ENCODE measurements around the gene TESK1.
"Not testable (repeated sequence)": the region's sequence is repeated elsewhere in the genome, so short reads cannot be mapped to it uniquely, and the experiment has no call there.

Gene TESK1

DNA sequence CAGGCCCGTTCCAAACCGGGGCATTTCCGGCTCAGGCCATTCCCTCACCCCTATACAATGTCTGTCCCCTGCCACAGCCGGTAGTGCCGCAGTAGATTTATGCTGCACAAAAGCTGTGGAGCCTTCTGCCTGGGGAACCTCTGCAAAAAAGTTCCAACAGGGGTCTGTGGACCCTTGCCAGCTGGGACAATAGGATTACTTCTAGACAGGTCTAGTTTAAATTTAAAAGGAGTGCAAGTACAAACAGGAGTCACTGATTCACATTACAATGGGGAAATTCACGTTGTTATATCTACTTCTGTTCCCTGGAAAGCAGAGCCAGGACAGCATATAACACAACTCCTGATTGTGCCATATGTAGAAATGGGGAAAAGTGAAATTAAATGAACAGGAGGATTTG is 21.5 kb upstream of the TESK1 start:
- DNase-seq (ENCODE audit: low read depth): not testable (repeated sequence)

DNA sequence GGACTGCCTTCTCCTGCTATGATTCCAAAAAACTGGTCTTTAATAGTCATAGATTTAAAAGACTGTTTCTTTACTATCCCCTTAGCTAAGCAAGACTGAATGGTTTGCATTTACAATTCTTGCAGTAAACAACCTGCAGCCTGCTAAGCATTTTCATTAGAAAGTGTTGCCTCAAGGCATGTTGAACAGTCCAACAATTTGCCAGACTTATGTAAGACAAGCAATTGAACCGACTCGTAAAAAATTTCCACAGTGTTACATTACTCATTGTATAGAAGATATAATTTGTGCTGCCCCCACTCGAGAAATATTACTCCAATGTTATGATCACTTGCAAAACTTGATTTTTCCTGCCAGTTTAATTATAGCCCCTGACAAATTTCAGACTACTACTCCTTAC is 20.4 kb upstream of the TESK1 start:
- not testable (repeated sequence) for DNase-seq (ENCODE audit: low read depth)

DNA sequence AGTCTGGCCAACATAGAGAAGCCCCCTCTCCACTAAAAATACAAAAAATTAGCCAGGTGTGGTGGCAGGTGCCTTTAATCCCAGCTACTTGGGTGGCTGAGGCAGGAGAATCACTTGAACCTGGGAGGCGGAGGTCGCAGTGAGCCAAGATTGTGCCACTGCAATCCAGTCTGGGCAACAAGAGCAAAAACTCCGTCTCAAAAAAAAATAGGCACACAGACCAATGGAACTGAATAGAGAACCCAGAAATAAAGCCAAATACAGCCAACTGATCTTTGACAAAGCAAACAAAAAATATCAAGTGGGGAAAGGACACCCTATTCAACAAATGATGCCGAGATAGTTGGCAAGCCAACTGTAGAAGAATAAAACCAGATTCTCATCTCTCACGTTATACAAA is 16.6 kb upstream of the TESK1 start:
- DNase-seq (ENCODE audit: low read depth): not testable (repeated sequence)

DNA sequence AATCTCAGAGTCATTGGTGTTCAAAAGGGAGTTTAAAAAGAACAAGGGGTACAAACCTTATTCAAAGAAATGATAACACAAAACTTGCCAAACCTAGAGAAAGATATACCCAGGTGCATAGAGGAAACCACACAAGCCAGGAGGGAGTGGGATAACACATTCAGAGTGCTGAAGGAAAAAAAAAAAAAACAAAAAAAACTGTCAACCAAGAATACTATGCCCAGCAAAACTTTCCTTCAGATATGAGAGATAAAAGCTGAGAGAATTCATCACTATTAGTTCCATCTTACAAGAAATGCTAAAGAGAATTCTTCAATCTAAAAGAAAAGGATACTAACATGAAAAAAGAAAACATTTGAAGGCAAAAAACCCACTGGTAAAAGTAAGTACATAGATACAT is 11.5 kb upstream of the TESK1 start:
- DNase-seq (ENCODE audit: low read depth): no peak

DNA sequence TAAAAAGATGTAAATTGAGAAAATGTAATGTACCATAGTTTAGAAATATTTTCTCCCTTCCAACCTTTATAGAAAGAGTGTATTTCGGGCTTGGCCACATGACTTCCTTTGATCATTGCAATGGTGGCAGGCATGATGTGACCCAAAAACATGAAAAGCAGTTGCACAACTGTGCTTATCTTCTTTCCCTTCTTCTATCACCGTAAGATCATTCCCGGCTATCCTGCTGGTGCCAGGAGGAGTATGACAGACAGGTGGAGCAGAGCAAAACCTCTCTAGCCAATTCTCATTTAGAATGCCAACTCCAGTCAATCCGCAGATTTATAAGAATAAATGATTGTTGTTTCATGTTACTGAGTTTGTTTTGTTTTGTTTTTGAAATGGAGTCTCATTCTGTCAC is 10.6 kb upstream of the TESK1 start:
- no peak for DNase-seq (ENCODE audit: low read depth)

DNA sequence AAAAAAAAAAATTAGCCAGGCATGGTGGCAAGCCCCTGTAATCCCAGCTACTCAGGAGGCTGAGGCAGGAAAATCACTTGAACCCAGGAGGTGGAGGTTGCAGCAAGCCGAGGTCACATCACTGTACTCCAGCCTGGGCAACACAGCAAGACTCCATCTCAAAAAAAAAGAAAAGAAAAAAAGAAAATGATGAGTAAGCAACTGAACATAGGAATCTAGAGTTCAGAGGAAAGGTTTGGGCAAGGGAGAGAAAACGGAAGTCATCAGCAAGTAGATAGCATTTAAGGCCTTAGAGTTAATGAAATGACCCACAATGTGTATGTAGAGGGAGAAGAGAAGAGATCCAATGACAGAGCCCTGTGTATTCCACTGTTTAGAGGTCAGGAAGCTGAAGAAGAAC is 8.2 kb upstream of the TESK1 start:
- DNase-seq (ENCODE audit: low read depth): not testable (repeated sequence)

DNA sequence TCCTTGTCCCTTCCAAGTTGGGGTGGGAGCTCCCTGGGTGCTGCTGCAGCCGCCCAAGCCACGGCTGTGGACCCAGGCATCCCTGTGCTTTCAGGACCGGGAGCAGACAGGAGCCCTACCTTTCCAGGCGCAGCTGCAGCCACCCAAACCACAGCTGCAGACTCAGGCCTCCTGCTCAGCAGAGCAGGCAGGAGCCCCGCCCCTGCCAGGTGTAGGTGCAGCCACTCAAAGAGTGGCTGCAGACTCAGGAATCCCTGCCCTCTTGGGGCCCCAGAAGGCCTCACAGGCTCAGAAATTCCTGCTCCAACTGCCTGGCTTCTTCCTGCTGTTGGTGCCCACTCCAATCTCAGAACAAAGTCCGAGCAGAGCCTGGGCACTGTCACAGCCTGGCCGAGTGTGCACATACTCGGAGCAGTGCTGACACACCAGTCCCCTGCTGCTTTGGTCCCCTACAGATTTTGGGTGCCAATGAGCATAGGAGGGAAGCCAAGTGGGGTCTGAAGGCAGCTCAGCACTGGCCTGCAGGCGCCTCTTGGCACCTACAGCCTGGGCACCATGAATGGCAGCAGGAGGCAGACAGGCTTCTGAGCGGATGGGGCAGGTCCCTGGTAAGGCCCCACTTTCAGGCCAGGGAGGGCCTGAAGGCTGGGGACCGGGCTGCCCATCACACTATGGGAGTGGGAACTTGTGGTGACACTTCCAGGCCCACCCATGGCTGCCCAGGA is 6.0 kb upstream of the TESK1 start:
- no peak for DNase-seq (ENCODE audit: low read depth)

DNA sequence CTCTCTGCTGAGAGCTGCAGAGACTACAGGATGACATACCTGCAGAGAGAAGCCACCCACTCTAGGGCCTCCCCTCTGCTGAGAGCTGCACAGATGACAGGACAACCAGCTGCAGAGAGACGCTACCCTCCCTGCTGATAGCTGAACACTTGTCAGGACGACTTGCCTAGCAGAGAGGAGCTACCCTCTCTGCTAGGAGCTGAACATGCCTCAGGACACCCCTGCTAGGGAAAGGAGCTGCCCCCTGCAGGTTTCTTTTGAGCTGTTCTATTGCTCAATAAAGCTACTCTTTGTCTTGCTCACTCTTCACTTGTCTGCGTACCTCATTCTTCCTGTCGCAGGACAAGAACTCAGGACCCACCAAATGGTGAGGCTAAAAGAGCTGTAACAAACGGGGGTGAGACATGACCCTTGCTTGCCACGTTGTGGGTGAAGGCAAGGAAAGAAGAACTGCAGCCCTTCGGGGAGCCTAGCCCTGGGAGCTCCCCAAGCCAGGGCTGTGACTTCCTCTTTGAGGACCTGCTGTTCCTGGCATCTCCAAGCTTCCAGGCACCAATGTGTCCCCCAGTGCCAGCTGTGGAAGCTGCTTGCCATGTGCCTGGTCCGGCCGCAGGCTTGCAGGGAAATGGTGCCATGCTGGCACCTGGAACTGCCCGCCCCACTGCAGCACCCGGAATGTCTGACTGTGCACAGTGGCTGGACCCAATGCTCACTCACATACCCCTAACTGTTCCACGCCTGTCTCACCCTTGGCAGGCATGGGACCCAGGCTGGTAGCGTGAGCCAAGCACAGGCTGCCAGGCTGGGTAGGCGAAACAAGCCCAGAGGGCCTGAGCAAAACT is 5.1 kb upstream of the TESK1 start:
- DNase-seq (ENCODE audit: low read depth): no peak

DNA sequence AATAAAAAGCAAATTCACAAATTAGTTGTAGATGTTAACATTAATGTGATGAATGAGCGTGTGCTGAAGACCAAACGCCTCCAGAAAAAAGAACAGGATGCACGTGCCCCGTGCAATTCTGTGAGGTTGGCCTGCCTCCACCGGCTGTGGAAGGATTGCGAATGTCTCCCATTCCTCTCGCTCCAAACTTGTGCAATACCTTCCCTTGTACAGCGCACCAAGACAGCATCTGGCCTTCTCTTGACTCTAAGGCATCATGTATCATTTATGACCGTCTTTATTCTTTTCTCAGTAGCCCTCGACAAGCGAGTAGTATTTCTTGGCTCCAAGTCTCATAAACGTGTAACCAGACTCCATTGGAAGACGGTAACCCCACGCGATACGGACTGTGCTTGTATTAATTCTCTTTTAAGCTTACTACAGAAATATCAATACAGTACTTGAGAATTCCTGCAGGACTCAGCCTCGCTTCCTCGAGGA is 1.5 kb upstream of the TESK1 start:
- DNase-seq (ENCODE audit: low read depth): no peak

DNA sequence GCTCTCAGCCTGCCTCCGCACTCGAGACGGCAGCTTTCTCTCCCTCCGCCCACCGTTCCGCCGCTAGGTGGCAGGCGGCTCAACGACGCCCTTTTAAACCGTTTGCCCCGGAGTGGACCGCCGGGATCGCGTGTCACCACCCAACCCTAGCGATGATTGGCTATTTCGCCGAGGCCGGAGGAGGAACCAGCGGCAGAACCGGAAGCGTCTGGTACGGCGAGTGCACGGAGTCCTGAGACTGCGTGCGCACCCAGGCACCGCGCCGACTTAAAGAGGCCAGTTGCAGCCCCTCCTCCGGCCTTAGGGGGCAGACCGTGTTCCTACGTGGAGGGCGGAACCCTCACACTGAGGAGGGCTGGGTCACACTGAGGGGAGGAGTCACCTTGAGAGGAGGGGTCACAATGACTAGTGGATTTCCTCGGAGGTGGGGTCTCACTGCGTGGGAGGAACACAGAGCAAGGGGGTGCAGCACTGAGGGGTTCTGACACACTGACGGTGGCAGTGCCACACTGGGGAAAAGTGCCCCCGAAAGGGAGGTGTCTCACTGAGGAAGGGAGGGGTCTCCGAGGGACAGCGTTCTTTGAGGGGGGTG is 980 bp upstream of the TESK1 start:
- DNase-seq (ENCODE audit: low read depth): peak; percentile 99

DNA sequence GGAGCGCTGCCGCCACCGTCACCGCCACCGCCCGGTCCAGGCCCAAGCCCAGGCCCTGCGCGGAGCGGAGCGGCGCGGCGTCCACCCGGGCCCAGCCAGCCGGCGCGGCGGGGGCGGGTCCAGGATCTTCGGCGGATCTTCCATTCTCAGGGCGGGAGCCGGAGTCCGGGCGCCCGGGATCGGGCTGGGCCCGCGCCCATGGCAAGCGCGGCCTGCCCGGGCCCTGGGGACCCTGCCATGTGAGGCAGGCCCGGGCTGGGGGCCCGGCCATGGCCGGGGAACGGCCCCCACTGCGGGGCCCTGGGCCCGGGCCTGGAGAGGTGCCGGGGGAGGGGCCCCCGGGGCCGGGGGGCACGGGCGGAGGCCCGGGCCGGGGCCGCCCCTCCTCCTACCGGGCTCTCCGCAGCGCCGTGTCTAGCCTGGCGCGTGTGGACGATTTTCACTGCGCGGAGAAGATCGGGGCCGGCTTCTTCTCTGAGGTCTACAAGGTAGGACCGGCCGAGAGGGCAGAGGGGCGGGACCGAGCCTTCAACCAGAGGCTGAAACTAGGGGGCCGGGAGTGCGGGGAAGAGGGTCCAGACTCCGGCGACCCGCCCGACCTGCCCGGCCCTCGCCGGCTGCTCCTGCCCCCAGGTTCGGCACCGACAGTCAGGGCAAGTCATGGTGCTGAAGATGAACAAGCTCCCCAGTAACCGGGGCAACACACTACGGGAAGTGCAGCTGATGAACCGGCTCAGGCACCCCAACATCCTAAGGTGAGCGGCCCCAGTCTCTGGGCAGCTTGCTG is 482 bp downstream of the TESK1 start:
- DNase-seq (ENCODE audit: low read depth): no peak

DNA sequence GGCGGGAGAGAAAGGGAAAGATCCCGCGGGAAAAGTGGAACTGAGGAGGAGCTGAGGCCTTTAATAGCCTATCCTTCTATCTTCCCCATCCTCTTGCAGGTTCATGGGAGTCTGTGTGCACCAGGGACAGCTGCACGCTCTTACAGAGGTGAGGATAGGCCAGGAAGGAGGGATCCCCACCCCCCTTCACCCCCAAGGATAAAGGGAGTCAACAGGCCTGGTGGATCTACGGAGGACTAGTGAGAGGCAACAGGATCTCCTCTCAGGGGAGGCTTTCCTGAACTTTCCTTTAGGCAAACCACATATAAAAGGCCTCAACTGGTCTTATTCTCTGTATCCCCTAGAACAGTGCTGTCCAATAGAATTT is 1.1 kb downstream of the TESK1 start:
- no peak for DNase-seq (ENCODE audit: low read depth)

DNA sequence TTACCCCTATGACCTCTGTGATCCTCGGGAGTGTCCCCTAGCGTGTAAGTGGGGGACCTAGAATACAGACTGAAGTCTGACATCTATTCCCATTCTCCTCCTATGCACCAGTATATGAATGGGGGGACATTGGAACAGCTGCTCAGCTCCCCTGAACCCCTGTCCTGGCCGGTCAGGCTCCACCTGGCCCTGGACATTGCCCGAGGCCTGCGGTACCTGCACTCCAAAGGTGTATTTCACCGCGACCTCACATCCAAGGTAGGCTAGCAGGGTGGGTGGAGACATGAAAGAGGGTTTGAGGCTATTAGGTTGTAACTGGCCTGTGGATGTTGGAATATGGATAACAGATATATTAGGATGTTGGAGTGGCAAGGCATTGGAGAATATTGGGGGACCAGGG is 1.7 kb downstream of the TESK1 start:
- DNase-seq (ENCODE audit: low read depth): no peak

DNA sequence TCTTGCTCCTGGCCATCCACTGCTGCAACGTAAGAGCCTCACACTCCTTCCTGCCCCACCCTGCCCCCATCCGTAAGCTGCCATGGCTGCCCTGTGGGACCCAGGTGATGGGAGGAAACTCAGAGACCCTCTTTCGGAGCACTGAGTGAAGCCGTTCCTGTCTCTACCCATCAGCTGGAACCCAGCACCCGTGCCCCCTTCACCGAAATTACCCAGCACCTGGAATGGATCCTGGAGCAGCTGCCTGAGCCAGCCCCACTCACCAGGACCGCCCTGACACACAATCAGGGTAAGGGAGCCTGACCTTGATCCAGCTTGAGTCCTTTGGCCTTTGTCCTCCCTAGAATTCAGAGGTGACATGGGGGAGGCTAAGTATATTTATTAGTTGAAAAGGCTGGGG is 3.2 kb downstream of the TESK1 start:
- DNase-seq (ENCODE audit: low read depth): no peak

DNA sequence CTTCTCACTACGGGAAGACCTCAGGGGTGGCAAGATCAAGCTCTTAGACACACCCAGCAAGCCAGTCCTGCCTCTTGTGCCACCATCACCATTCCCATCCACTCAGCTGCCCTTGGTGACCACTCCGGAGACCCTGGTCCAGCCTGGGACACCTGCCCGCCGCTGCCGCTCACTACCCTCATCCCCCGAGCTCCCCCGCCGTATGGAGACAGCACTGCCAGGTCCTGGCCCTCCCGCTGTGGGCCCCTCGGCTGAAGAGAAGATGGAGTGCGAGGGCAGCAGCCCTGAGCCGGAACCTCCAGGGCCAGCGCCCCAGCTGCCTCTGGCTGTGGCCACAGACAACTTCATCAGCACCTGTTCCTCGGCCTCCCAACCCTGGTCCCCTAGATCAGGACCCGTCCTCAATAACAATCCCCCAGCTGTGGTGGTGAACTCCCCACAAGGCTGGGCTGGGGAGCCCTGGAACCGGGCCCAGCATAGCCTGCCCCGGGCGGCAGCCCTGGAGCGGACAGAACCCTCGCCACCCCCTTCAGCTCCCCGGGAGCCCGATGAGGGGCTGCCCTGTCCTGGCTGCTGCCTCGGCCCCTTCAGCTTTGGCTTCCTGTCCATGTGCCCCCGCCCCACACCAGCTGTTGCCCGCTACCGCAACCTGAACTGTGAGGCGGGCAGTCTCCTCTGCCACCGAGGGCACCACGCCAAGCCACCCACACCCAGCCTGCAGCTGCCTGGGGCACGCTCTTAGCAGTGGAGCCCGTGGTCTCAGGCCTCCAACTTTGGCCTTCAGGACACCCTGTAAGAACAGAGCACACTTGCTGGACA is 4.1 kb downstream of the TESK1 start:
- no peak for DNase-seq (ENCODE audit: low read depth)

DNA sequence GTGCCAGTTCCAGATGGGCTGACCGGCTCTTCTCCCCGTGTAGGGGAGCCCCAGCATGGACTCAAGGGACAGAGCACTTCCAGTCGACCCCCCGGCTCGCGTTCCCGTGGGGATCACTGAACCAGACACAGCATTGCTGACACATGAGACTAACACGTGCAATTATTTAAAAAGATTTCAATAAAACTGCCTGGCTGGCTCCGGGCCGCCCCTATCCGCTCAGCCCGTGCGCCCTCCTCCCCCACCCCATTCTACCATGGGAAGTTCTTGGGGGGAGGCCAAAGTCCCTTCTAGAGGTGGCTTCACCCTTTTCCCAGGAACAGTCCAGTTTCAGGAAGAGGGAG is 4.7 kb downstream of the TESK1 start:
- DNase-seq (ENCODE audit: low read depth): no peak

DNA sequence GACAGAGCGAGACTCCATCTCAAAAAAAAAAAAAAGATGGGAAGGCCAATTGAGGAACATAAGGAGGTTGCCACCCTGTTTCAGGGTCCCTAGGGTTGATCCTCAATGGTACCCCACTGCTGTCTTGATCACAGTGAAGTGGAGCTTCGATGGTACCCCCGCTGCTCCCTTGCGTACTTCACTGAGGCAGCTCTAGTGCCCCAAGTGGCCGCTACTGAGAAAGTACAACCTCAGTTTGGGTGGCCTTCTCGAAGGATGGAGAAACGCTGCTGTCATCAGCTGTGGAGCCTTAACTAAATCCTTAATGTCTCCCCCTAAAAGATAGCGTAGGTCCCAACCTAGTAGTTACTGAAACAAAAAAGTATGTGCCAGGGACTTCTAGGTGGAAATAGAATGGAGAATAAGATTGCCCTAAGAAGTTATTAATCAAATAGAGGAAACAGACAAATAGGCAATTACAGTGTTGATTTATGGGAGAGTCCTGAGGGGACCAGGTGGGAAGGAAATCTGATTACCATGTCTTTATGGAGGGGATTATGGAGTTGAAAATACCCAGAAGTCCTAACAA is 6.3 kb downstream of the TESK1 start:
- peak; percentile 29 for DNase-seq (ENCODE audit: low read depth)

DNA sequence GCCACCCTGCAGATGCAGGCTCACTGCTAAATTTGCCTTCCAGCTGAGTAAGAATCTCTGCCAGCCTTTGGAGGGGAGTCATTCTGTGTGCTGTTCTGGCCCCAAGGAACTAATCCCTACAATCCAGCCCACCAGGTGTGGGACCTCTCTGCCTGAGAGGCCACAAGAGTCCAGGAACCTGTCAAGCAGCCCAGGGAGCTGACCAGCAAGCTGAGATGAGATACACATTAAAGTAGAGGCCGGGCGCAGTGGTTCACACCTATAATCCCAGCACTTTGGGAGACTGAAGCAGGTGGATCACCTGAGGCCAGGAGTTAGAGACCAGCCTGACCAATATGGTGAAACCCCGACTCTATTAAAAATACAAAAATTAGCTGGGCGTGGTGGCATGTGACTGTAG is 7.0 kb downstream of the TESK1 start:
- DNase-seq (ENCODE audit: low read depth): not testable (repeated sequence)

DNA sequence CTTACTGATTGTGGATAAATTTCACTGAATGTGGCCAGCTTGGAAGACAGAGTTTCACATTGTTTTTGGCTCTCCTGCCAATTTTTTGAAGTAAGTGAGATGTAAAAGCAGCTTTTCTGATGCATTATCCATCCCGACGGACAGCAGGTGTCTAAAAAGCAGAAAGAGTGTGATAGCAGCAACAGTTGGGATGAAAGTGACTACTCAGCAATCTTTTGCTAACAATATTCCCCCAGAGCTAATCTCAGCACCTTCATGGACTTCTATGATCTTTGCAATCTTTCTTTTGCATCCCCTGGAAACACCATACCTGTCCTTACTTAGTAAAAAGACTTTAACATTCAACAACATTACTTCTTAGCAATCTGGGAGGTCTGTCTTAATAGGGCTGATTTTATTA is 7.8 kb downstream of the TESK1 start:
- no peak for DNase-seq (ENCODE audit: low read depth)

DNA sequence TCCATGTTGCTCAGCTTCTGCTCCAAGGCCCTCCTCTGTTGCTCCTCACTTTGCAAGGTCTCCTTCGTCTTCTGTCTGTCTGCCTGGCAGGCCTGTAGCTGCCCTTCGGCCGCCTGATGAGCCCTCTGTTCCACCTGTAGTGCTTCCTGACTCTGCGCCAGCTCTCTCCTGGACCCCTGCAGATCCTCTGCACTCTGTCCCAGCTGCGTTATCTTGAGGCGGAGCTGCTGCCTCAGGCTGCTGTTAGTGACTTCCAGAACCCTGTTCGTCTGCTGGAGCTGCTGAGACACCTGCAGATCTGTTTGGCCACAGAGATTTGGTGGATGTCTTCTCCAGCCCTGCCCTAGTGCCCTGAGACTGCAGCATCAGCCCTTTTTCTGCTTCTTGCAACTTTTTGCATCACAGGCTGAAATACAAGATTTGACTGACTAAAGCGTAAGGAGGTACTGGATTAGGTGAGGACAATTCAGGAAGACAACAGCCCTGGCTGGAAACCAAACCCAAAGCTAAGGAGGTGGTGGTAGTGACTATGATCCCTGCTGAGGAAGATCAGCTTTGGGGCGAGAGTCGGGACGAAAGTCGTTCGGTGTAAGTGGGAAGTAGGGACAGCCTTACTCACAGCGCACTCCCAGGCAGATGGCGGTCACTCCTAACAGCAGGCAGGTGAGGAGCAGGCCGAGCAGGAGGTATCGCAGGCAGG is 11.1 kb downstream of the TESK1 start:
- no peak for DNase-seq (ENCODE audit: low read depth)
